NCI-H69 (cell line): ENCODE measurements around the gene ROR2.

Experiments
- DNase-seq: peaks from one replicate; lab custom pipeline; 2025; lab: John Stamatoyannopoulos, UW

The ROR2 gene

GRCh38 chr9:91948597-91949391 lies 1.2 kb downstream of the ROR2 start:
- DNase-seq: peak; percentile 81

- peak; percentile 63 for DNase-seq
Measured at GRCh38 chr9:91948101-91948596, 1.9 kb downstream of the ROR2 start.

- no peak for DNase-seq
Measured at GRCh38 chr9:91946653-91947488, 3.2 kb downstream of the ROR2 start.

GRCh38 chr9:91946196-91946595 lies 3.8 kb downstream of the ROR2 start:
- DNase-seq: no peak

GRCh38 chr9:91945277-91946085 lies 4.5 kb downstream of the ROR2 start:
- peak; percentile 53 for DNase-seq

GRCh38 chr9:91944711-91945110 lies 5.3 kb downstream of the ROR2 start:
- DNase-seq: no peak

- no peak for DNase-seq
Measured at GRCh38 chr9:91943478-91944470, 6.3 kb downstream of the ROR2 start.

GRCh38 chr9:91942201-91942600 lies 7.8 kb downstream of the ROR2 start:
- no peak for DNase-seq

GRCh38 chr9:91939978-91940377 lies 10.1 kb downstream of the ROR2 start:
- DNase-seq: no peak

- no peak for DNase-seq
Measured at GRCh38 chr9:91937727-91938126, 12.3 kb downstream of the ROR2 start.

- no peak for DNase-seq
Measured at GRCh38 chr9:91937056-91937455, 13.0 kb downstream of the ROR2 start.

- DNase-seq: peak; percentile 26
Measured at GRCh38 chr9:91935805-91936514, 14.1 kb downstream of the ROR2 start.

- peak; percentile 96 for DNase-seq
Measured at GRCh38 chr9:91935066-91935749, 14.8 kb downstream of the ROR2 start.

GRCh38 chr9:91934654-91935053 lies 15.4 kb downstream of the ROR2 start:
- DNase-seq: peak; percentile 35

GRCh38 chr9:91933556-91934352 lies 16.3 kb downstream of the ROR2 start:
- peak; percentile 9 for DNase-seq

- no peak for DNase-seq
Measured at GRCh38 chr9:91930475-91930874, 19.6 kb downstream of the ROR2 start.

- no peak for DNase-seq
Measured at GRCh38 chr9:91929331-91929730, 20.7 kb downstream of the ROR2 start.

GRCh38 chr9:91927922-91928510 lies 22.0 kb downstream of the ROR2 start:
- no peak for DNase-seq
